Liver (tissue), 9 donors: Measurements from ENCODE around the gene CDH23. TPM values are rescaled to one million over a fixed set of nuclear protein-coding genes. Genes with fewer than 3 reads are reported as not detected.

Experiments used
- DNase-seq: peaks from one replicate; pipeline ENCODE4 v3.0.0-alpha.2; 2017; ENCODE audit warnings: low spot score
- H3K27ac ChIP-seq, 2 donors: one replicate each; pipeline ENCODE4 v1.7.0; 2013; ENCODE audit warnings: inconsistent platforms in 2 of 2, low read length in 2 of 2, control low read depth in 1 of 2, low read depth in 1 of 2, mild to moderate bottlenecking in 1 of 2
- H3K27me3 ChIP-seq, 4 donors: one replicate each; pipeline versions ENCODE4 v1.6.1 to v1.7.0; 2013; ENCODE audit warnings: low read length in 3 of 4, inconsistent platforms in 1 of 4, mild to moderate bottlenecking in 1 of 4, moderate library complexity in 1 of 4; ENCODE audit not compliant: control insufficient read depth in 4 of 4, insufficient read depth in 4 of 4
- H3K36me3 ChIP-seq, 4 donors: one replicate each; pipeline versions ENCODE4 v1.6.1 to v1.7.0; 2013; ENCODE audit warnings: low read length in 3 of 4, mild to moderate bottlenecking in 3 of 4, low read depth in 1 of 4, moderate library complexity in 1 of 4; ENCODE audit not compliant: control insufficient read depth in 4 of 4, insufficient read depth in 3 of 4
- H3K4me1 ChIP-seq, 4 donors: one replicate each; pipeline versions ENCODE4 v1.6.1 to v1.7.0; 2013; ENCODE audit warnings: low read length in 3 of 4, mild to moderate bottlenecking in 3 of 4, moderate library complexity in 1 of 4; ENCODE audit not compliant: control insufficient read depth in 4 of 4, insufficient read depth in 4 of 4
- H3K4me3 ChIP-seq, 3 donors: one replicate each; pipeline versions ENCODE4 v1.6.1 to v1.7.0; 2013; ENCODE audit warnings: low read length in 3 of 3, control low read depth in 1 of 3, low read depth in 1 of 3, mild to moderate bottlenecking in 1 of 3
- H3K9ac ChIP-seq, 2 donors: one replicate each; pipeline ENCODE4 v1.7.0; 2013; ENCODE audit warnings: low read length in 2 of 2, mild to moderate bottlenecking in 2 of 2, moderate library complexity in 2 of 2, control low read depth in 1 of 2, low read depth in 1 of 2
- H3K9me3 ChIP-seq, 4 donors: one replicate each; pipeline versions ENCODE4 v1.6.1 to v1.7.0; 2013; ENCODE audit warnings: low read length in 3 of 4; ENCODE audit not compliant: control insufficient read depth in 4 of 4
- ATF3 ChIP-seq: IDR thresholded peaks from 2 replicates; pipeline ENCODE4 v1.6.1; 2016; ENCODE audit warnings: antibody characterized with exemption
- CTCF ChIP-seq: fragments of 150-350 bp; IDR thresholded peaks from 2 replicates; pipeline ENCODE4 v1.5.1; 2017; ENCODE audit warnings: improper control_type of control experiment, low read depth, low read length; ENCODE audit not compliant: missing input control
- EGR1 ChIP-seq, 2 donors: IDR thresholded peaks; 2 replicates each; pipeline ENCODE4 v1.6.1; 2016 to 2018; ENCODE audit warnings: antibody characterized with exemption in 2 of 2, low read depth in 2 of 2
- FOXA1 ChIP-seq: IDR thresholded peaks from 2 replicates; pipeline ENCODE4 v1.6.1; 2016; ENCODE audit warnings: antibody characterized with exemption
- FOXA2 ChIP-seq: IDR thresholded peaks from 2 replicates; pipeline ENCODE4 v1.6.1; 2016; ENCODE audit warnings: antibody characterized with exemption
- GABPA ChIP-seq, 2 donors: IDR thresholded peaks in 1 of 2; conservative IDR thresholded peaks in 1 of 2; 2 replicates each; pipeline ENCODE4 v1.6.1; 2016; ENCODE audit warnings: antibody characterized with exemption in 2 of 2, mild to moderate bottlenecking in 1 of 2, moderate library complexity in 1 of 2
- HNF4A ChIP-seq, 2 donors: conservative IDR thresholded peaks; 2 replicates each; pipeline ENCODE4 v1.6.1; 2016; ENCODE audit warnings: antibody characterized with exemption in 2 of 2, mild to moderate bottlenecking in 2 of 2
- HNF4G ChIP-seq: IDR thresholded peaks from 2 replicates; pipeline ENCODE4 v1.6.1; 2016; ENCODE audit warnings: antibody characterized with exemption
- JUND ChIP-seq, 2 donors: IDR thresholded peaks; 2 replicates each; pipeline ENCODE4 v1.6.1; 2016; ENCODE audit warnings: antibody characterized with exemption in 2 of 2
- MAX ChIP-seq: IDR thresholded peaks from 2 replicates; pipeline ENCODE4 v1.6.1; 2016; ENCODE audit warnings: antibody characterized with exemption
- NR2F2 ChIP-seq: IDR thresholded peaks from 2 replicates; pipeline ENCODE4 v1.6.1; 2016; ENCODE audit warnings: antibody characterized with exemption
- RAD21 ChIP-seq, 2 donors: IDR thresholded peaks; 2 replicates each; pipeline ENCODE4 v1.6.1; 2016; ENCODE audit warnings: antibody characterized with exemption in 2 of 2, mild to moderate bottlenecking in 2 of 2
- REST ChIP-seq: IDR thresholded peaks from 2 replicates; pipeline ENCODE4 v1.6.1; 2016; ENCODE audit warnings: antibody characterized with exemption, mild to moderate bottlenecking
- RXRA ChIP-seq, 2 donors: IDR thresholded peaks; 2 replicates each; pipeline ENCODE4 v1.6.1; 2017 to 2018; ENCODE audit warnings: antibody characterized with exemption in 2 of 2, mild to moderate bottlenecking in 1 of 2
- SP1 ChIP-seq: IDR thresholded peaks from 2 replicates; pipeline ENCODE4 v1.6.1; 2018; ENCODE audit warnings: antibody characterized with exemption, mild to moderate bottlenecking
- TAF1 ChIP-seq: conservative IDR thresholded peaks from 2 replicates; pipeline ENCODE4 v1.6.1; 2016; ENCODE audit warnings: antibody characterized with exemption, mild to moderate bottlenecking
- YY1 ChIP-seq: IDR thresholded peaks from 2 replicates; pipeline ENCODE4 v1.6.1; 2016; ENCODE audit warnings: antibody characterized with exemption, mild to moderate bottlenecking
- ZBTB33 ChIP-seq: IDR thresholded peaks from 2 replicates; pipeline ENCODE4 v1.6.1; 2016; ENCODE audit warnings: antibody characterized with exemption
- WGBS: extraction: QIAGEN DNeasy Blood & Tissue Kit; methylation state at CpG from one replicate; pipeline ENCODE4 v1.1.7; 2013; 5-methylcytosine and 5-hydroxymethylcytosine counted together
- polyA plus RNA-seq, 2 donors: library from polyadenylated mRNA; stranded (reverse) in 1 of 2; unstranded in 1 of 2; fragments of 200-250 nt in 1 of 2; fragments of >200 nt in 1 of 2; fragmentation: Nextera tagmentation in 1 of 2; extraction: Ambion mirVana in 1 of 2; gene quantifications; one replicate each; pipeline versions ENCODE4 v1.2.1 to v1.2.3, GENCODE V29; 2013 to 2015
- total RNA-seq, 2 donors: library from RNA; depleted of rRNA; stranded (reverse); fragments of >200 nt; gene quantifications; one replicate each; pipeline ENCODE4 v1.2.3, GENCODE V29; 2014
- donor health status: healthy.
- donor health status: healthy.
- donor health status: healthy.
- donor health status: healthy.
- donor health status: healthy.

The CDH23 gene
- total and polyA plus RNA-seq, 4 donors = 1.5 to 4.7 (median 3.4) TPM

GRCh38 chr10:71776481-71776925, 379.8 kb downstream of the CDH23 start:
- Histone ChIP-seq H3K27me3 (no peaks in the 10 kb centered on the region), H3K4me1 (peaks cover 0 to 11% (median 3%) of the 10 kb centered on the region in 4 donors), H3K9me3 (no peaks in the 10 kb centered on the region), H3K27ac (no peak overlapping the region), H3K36me3 (no peaks in the 10 kb centered on the region), H3K9ac (no peak overlapping the region), H3K4me3 (no peak overlapping the region)
- TF ChIP-seq REST (no peak), MAX (no peak), JUND (IDR thresholded peaks at IDR 0.05) (no peak), HNF4G (no peak), YY1 (no peak), GABPA (IDR thresholded peaks at IDR 0.05 in 1 of 2, conservative IDR thresholded peaks at IDR 0.05 in 1 of 2) (no peak), RXRA (IDR thresholded peaks at IDR 0.05) (no peak), ATF3 (no peak), NR2F2 (no peak), SP1 (no peak), ZBTB33 (no peak), CTCF (no peak), FOXA2 (no peak), EGR1 (IDR thresholded peaks at IDR 0.05; ENCODE audit: low read depth in 2 of 2) (no peak), TAF1 (no peak), FOXA1 (no peak), HNF4A (conservative IDR thresholded peaks at IDR 0.05) (no peak), RAD21 (IDR thresholded peaks at IDR 0.05) (no peak)
- no peak for DNase-seq
- WGBS = 64% methylated on average over 2 of the region's 2 CpGs
